GM12872 (cell line): ENCODE data around the gene NUDT9.

Source experiments
- CTCF ChIP-seq: IDR thresholded peaks from 3 replicates; pipeline ENCODE4 v1.5.1; 2011; ENCODE audit warnings: low read depth, mild to moderate bottlenecking, low read length, moderate library complexity; ENCODE audit not compliant: insufficient read depth

The NUDT9 gene, protein sequence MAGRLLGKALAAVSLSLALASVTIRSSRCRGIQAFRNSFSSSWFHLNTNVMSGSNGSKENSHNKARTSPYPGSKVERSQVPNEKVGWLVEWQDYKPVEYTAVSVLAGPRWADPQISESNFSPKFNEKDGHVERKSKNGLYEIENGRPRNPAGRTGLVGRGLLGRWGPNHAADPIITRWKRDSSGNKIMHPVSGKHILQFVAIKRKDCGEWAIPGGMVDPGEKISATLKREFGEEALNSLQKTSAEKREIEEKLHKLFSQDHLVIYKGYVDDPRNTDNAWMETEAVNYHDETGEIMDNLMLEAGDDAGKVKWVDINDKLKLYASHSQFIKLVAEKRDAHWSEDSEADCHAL

GRCh38 chr4:87422104-87423052 lies at the start of gene NUDT9:
Gene NUDT9, plus strand, starts transcription at chr4:87422573. Its CDS starts 333 bp downstream, at chr4:87422906.
- peak; percentile 36 for TF ChIP-seq CTCF

DNA sequence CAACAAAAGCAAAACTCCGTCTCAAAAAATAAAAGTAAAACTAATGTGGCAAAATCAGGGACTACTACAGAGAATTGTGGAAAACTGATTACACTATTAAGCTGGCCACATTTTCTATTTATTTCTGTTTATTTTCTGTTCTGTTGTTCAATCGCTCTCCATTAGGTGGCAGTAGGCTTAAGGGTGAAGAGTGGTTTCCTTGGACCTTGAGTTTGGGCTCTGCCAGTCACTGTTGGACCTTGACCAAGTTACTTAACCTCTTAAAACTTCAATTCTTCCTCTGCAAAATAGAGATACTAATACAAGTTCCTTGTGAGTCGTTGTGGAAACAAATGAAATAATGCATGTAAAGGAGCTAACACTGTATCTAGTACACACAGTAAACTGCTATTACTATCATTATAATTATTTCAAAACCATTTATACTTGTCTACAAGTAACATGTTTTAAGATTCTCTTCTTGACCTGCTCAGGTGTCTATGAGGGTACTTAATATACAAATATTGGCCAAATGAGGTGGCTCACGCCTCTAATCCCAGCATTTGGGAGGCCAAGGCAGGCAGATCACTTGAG lies 46.6 kb upstream of the NUDT9 start:
- TF ChIP-seq CTCF = peak; percentile 71

DNA sequence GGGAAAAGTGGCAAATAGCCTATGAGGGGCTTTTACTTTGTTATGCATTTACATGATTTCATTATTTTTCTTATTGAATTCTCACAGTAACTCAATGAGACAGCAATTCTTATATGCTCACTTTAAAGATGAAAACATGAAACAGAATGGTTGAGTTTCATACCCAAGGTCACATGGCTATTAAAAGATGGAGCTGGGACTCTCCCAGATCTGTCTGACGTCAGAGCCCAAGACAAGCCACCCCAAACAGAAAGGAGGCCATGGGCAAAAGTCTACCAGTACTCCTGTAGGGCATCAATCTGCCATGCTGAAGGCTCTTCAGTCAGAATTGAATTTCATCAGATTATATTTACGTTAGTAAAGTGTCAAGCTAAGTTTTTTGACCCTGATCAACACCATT lies 44.6 kb upstream of the NUDT9 start:
- no peak for TF ChIP-seq CTCF

- TF ChIP-seq CTCF = no peak
Observed at GRCh38 chr4:87382116-87382515, 40.3 kb upstream of the NUDT9 start.

DNA sequence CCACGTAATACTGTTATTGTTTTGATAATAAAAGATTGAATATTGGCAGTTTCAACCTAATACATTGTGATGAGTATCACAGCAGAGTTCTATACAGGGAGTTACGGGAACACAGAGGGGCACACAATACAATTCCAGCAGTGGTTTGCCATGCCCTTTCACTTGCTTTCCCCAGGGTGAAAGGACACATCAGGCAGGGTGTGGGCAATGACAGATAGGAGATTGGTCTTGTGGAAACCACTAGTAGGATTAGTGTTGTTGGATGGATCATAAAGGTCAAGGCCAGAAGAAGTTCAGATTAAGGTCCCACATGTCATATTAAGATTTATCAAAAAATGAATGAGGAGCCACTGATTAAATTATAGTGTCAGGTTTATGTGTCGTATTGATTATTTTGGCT lies 39.4 kb upstream of the NUDT9 start:
- no peak for TF ChIP-seq CTCF

GRCh38 chr4:87387237-87387636 lies 35.1 kb upstream of the NUDT9 start:
- no peak for TF ChIP-seq CTCF

GRCh38 chr4:87388901-87389300 lies 33.5 kb upstream of the NUDT9 start:
- TF ChIP-seq CTCF = no peak
